Measurements from ENCODE around the gene EML6.

EML6 gene

DNA sequence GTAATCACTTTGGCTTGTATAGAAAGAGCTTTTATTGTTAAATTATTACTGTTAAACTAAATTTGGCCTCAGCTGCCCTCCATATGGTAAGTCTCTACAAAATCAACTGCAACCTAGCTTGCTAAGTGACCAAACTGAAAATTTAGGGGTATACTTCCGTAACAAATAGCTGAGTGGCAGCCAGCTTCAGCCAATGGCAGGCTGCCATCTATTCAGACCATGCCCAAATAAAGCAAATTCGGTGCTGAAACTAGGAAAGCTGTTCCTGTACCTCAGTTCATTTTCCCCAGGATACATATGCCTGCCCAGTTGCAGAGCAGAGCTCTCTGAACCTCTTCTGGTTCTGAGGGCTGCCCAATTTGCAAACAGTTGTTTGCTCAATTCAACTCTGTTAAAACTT is 94.8 kb downstream of the EML6 start:
- H3K27ac ChIP-seq (ENCODE audit: insufficient read depth in 1 of 2, low read depth in 1 of 2, low read length in 2 of 2, poor library complexity in 1 of 2, severe bottlenecking in 2 of 2): no peak overlapping the region
- CTCF ChIA-PET: interaction anchor here (0.6 to 1.1 kb wide), 3 partner anchors 20 to 292 kb away, joined by 3 to 5 read pairs (median 3); no protein-coding TSS in a partner anchor
- POLR2A ChIA-PET: interaction anchor here (0.6 kb wide), 1 partner anchor 858 kb away, joined by 3 read pairs; no protein-coding TSS in a partner anchor
- H3K36me3 ChIP-seq (ENCODE audit: control insufficient read depth in 4 of 4, insufficient read depth in 4 of 4, low read length in 3 of 4): no peaks in the 10 kb centered on the region
- 100% methylated on average over 2 of the region's 2 CpGs for WGBS (ENCODE audit: insufficient coverage)
- H3K27me3 ChIP-seq (replicated peaks in 2 of 5; ENCODE audit: control insufficient read depth in 4 of 5, insufficient read depth in 5 of 5, low read length in 4 of 5): no peaks in the 10 kb centered on the region
- no peaks in the 10 kb centered on the region for H3K4me1 ChIP-seq (ENCODE audit: control extremely low read depth in 1 of 4, control insufficient read depth in 4 of 4, insufficient read depth in 4 of 4, low read length in 3 of 4)
- DNase-seq: no peak
- no peak overlapping the region for H3K4me3 ChIP-seq (ENCODE audit: control insufficient read depth in 1 of 7, extremely low read depth in 1 of 7, insufficient read depth in 4 of 7, low read depth in 2 of 7, low read length in 6 of 7)
- H3K9me3 ChIP-seq (ENCODE audit: control extremely low read depth in 1 of 5, control insufficient read depth in 4 of 5, insufficient read depth in 2 of 5, low read depth in 1 of 5, low read length in 4 of 5): no peaks in the 10 kb centered on the region

DNA sequence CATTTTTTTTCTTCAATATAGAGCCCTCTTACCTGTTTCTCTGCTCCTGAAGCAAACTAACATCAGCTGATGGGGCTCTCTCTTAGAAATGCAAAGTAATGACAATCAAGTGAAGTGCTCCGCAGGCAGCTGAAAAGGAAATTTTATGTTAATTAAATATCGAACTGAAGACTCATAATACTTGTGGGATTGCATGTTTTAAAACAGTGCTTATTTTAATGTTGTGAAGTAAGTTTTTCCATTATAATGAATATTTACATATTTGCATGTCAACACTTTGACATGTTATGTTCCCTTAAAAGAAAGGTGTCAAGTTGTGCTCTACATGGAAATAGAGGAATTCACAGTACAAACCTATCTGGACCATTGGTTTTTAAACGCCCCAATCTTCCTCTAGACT is 97.1 kb downstream of the EML6 start:
- ChIA-PET CTCF (interaction anchor here (1.1 kb wide), 1 partner anchor 18 kb away, joined by 3 read pairs; no protein-coding TSS in a partner anchor), POLR2A (no interaction called here)
- H3K4me3 ChIP-seq (ENCODE audit: control insufficient read depth in 1 of 7, extremely low read depth in 1 of 7, insufficient read depth in 4 of 7, low read depth in 2 of 7, low read length in 6 of 7): no peak overlapping the region
- DNase-seq: no peak
- no peaks in the 10 kb centered on the region for H3K9me3 ChIP-seq (ENCODE audit: control extremely low read depth in 1 of 5, control insufficient read depth in 4 of 5, insufficient read depth in 2 of 5, low read depth in 1 of 5, low read length in 4 of 5)
- H3K36me3 ChIP-seq (ENCODE audit: control insufficient read depth in 4 of 4, insufficient read depth in 4 of 4, low read length in 3 of 4): no peaks in the 10 kb centered on the region
- H3K4me1 ChIP-seq (ENCODE audit: control extremely low read depth in 1 of 4, control insufficient read depth in 4 of 4, insufficient read depth in 4 of 4, low read length in 3 of 4): no peaks in the 10 kb centered on the region
- H3K27ac ChIP-seq (ENCODE audit: insufficient read depth in 1 of 2, low read depth in 1 of 2, low read length in 2 of 2, poor library complexity in 1 of 2, severe bottlenecking in 2 of 2): no peak overlapping the region
- no CpG with 5 or more reads among the region's 3 CpGs for WGBS (ENCODE audit: insufficient coverage)
- no peaks in the 10 kb centered on the region for H3K27me3 ChIP-seq (replicated peaks in 2 of 5; ENCODE audit: control insufficient read depth in 4 of 5, insufficient read depth in 5 of 5, low read length in 4 of 5)

DNA sequence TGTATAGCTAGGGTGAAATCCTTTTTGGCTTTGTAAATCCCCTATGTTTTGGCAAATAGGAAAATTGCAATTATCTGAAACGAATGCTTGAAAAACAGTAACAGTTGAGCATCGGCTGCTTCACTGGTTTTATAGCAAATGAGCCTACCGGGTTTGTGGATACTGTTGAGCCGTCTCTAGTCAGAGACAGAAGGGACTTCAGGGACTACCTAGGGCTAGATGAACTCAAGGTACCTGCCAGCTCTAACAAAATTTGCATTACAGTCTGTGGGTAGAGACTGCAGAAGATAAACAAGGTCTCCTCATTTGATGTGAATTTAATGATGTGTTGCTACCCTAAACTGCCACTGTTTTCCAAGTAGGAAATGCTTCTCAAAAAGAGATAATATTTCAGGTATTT is 101.1 kb downstream of the EML6 start:
- POLR2A ChIA-PET: no interaction called here
- DNase-seq: no peak
- Histone ChIP-seq H3K9me3 (ENCODE audit: control extremely low read depth in 1 of 5, control insufficient read depth in 4 of 5, insufficient read depth in 2 of 5, low read depth in 1 of 5, low read length in 4 of 5) (no peaks in the 10 kb centered on the region), H3K4me3 (ENCODE audit: control insufficient read depth in 1 of 7, extremely low read depth in 1 of 7, insufficient read depth in 4 of 7, low read depth in 2 of 7, low read length in 6 of 7) (no peak overlapping the region), H3K27ac (ENCODE audit: insufficient read depth in 1 of 2, low read depth in 1 of 2, low read length in 2 of 2, poor library complexity in 1 of 2, severe bottlenecking in 2 of 2) (no peak overlapping the region), H3K4me1 (ENCODE audit: control extremely low read depth in 1 of 4, control insufficient read depth in 4 of 4, insufficient read depth in 4 of 4, low read length in 3 of 4) (no peaks in the 10 kb centered on the region), H3K27me3 (replicated peaks in 2 of 5; ENCODE audit: control insufficient read depth in 4 of 5, insufficient read depth in 5 of 5, low read length in 4 of 5) (no peaks in the 10 kb centered on the region), H3K36me3 (ENCODE audit: control insufficient read depth in 4 of 4, insufficient read depth in 4 of 4, low read length in 3 of 4) (no peaks in the 10 kb centered on the region)
- CTCF ChIA-PET: interaction anchor here (1.1 to 5.8 kb wide), 2 partner anchors 14 to 15 kb away, joined by 6 to 26 read pairs; no protein-coding TSS in a partner anchor
- WGBS (ENCODE audit: insufficient coverage): 100% methylated on average over 4 of the region's 4 CpGs

DNA sequence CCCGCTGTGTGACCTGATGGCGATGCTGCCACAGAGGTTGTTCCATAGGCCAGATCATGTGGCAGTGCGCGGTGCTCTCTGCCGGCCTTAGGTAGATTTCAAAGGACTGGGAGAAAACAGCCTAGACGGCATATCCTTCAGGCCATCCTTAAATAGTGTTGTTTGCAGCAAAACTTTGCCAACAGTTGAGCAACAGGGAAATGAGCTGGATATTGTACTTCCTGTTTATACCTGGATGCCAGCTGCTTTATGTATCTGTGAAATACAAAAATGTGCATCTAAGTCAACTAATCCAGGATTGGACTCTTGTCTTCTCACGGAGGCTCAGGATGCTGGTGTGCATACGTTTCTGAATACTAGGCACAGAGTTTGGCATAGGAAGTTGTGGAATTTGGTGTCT is 107.1 kb downstream of the EML6 start:
- Histone ChIP-seq H3K27ac (ENCODE audit: insufficient read depth in 1 of 2, low read depth in 1 of 2, low read length in 2 of 2, poor library complexity in 1 of 2, severe bottlenecking in 2 of 2) (no peak overlapping the region), H3K4me1 (ENCODE audit: control extremely low read depth in 1 of 4, control insufficient read depth in 4 of 4, insufficient read depth in 4 of 4, low read length in 3 of 4) (no peaks in the 10 kb centered on the region), H3K36me3 (ENCODE audit: control insufficient read depth in 4 of 4, insufficient read depth in 4 of 4, low read length in 3 of 4) (no peaks in the 10 kb centered on the region), H3K4me3 (ENCODE audit: control insufficient read depth in 1 of 7, extremely low read depth in 1 of 7, insufficient read depth in 4 of 7, low read depth in 2 of 7, low read length in 6 of 7) (no peak overlapping the region), H3K9me3 (ENCODE audit: control extremely low read depth in 1 of 5, control insufficient read depth in 4 of 5, insufficient read depth in 2 of 5, low read depth in 1 of 5, low read length in 4 of 5) (no peaks in the 10 kb centered on the region), H3K27me3 (replicated peaks in 2 of 5; ENCODE audit: control insufficient read depth in 4 of 5, insufficient read depth in 5 of 5, low read length in 4 of 5) (no peaks in the 10 kb centered on the region)
- no peak for DNase-seq
- ChIA-PET POLR2A (no interaction called here), CTCF (interaction anchor here (5.8 kb wide), 1 partner anchor 9 kb away, joined by 26 read pairs; no protein-coding TSS in a partner anchor)
- WGBS (ENCODE audit: insufficient coverage): 97% methylated on average over 7 of the region's 8 CpGs

DNA sequence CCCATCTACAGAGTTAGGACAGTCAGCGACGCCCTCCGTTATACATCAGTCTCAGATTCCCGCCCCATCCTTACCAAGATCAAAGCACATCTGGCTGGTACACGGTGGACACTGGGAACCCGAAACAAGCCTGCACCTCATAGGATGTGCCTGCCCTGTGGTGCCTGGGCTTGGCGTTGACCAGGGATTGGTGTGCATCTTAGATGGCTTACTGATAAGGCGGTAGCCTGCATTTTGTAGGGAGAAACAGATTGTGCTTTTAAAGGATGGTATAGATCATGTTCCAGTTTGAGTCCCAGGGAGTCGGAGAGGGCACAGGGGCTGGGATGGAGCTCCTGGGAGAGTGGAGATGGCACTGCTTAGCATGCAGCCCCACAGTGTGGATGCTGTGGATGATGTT is 108.0 kb downstream of the EML6 start:
- POLR2A ChIA-PET: no interaction called here

DNA sequence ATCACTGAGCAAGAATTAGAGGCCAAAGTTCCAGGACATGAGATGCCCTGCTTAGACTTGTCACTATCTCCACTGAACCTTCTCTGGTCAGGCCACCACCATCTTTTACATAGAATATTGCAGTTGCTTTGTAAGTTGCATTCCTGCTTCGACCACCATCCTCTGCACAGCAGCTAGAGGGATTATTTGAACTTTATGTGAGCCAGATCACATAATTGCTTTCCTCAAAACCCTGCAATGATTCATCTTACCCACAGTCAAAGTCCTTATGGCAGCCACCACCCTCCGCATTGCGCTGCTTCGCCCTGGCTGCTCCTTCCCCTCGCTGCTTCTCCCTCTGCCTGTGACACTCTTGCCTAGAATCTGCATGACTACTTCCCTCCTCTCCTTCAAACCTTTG is 111.3 kb downstream of the EML6 start:
- no peak for DNase-seq
- no peak overlapping the region for H3K4me3 ChIP-seq (ENCODE audit: control insufficient read depth in 1 of 7, extremely low read depth in 1 of 7, insufficient read depth in 4 of 7, low read depth in 2 of 7, low read length in 6 of 7)
- H3K4me1 ChIP-seq (ENCODE audit: control extremely low read depth in 1 of 4, control insufficient read depth in 4 of 4, insufficient read depth in 4 of 4, low read length in 3 of 4): no peaks in the 10 kb centered on the region
- POLR2A ChIA-PET: no interaction called here
- H3K9me3 ChIP-seq (ENCODE audit: control extremely low read depth in 1 of 5, control insufficient read depth in 4 of 5, insufficient read depth in 2 of 5, low read depth in 1 of 5, low read length in 4 of 5): no peaks in the 10 kb centered on the region
- CTCF ChIA-PET: no interaction called here
- H3K27me3 ChIP-seq (replicated peaks in 2 of 5; ENCODE audit: control insufficient read depth in 4 of 5, insufficient read depth in 5 of 5, low read length in 4 of 5): no peaks in the 10 kb centered on the region
- H3K36me3 ChIP-seq (ENCODE audit: control insufficient read depth in 4 of 4, insufficient read depth in 4 of 4, low read length in 3 of 4): no peaks in the 10 kb centered on the region
- WGBS (ENCODE audit: insufficient coverage): 92% methylated on average over 4 of the region's 5 CpGs
- H3K27ac ChIP-seq (ENCODE audit: insufficient read depth in 1 of 2, low read depth in 1 of 2, low read length in 2 of 2, poor library complexity in 1 of 2, severe bottlenecking in 2 of 2): no peak overlapping the region

More for the DNA sequence above, 108.0 kb downstream of the EML6 start:
- DNase-seq: no peak
- CTCF ChIA-PET: no interaction called here
- WGBS (ENCODE audit: insufficient coverage): 90% methylated on average over 8 of the region's 9 CpGs
- Histone ChIP-seq H3K27ac (ENCODE audit: insufficient read depth in 1 of 2, low read depth in 1 of 2, low read length in 2 of 2, poor library complexity in 1 of 2, severe bottlenecking in 2 of 2) (no peak overlapping the region), H3K9me3 (ENCODE audit: control extremely low read depth in 1 of 5, control insufficient read depth in 4 of 5, insufficient read depth in 2 of 5, low read depth in 1 of 5, low read length in 4 of 5) (no peaks in the 10 kb centered on the region), H3K27me3 (replicated peaks in 2 of 5; ENCODE audit: control insufficient read depth in 4 of 5, insufficient read depth in 5 of 5, low read length in 4 of 5) (no peaks in the 10 kb centered on the region), H3K36me3 (ENCODE audit: control insufficient read depth in 4 of 4, insufficient read depth in 4 of 4, low read length in 3 of 4) (no peaks in the 10 kb centered on the region), H3K4me1 (ENCODE audit: control extremely low read depth in 1 of 4, control insufficient read depth in 4 of 4, insufficient read depth in 4 of 4, low read length in 3 of 4) (no peaks in the 10 kb centered on the region), H3K4me3 (ENCODE audit: control insufficient read depth in 1 of 7, extremely low read depth in 1 of 7, insufficient read depth in 4 of 7, low read depth in 2 of 7, low read length in 6 of 7) (no peak overlapping the region)

DNA sequence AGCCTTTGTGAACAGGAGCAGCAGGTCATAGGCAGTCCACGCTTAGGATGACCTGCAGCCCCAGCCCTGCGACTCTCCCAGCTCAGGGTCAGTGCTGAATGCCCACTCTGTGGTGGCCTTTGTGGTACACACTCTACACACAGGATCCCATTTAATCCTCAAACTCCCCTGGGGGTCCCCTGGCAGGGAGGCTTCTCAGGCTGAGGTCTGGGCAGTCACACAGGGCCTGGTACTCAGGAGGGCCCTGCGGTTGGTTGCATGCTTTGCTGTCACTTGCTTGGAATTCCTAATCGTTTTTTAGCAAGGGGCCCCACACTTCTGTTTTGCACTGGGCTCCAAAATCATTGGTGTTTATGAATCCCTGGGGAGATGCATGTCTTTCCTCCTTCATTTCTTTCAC is 113.0 kb downstream of the EML6 start:
- no peak for DNase-seq
- no peaks in the 10 kb centered on the region for H3K9me3 ChIP-seq (ENCODE audit: control extremely low read depth in 1 of 5, control insufficient read depth in 4 of 5, insufficient read depth in 2 of 5, low read depth in 1 of 5, low read length in 4 of 5)
- H3K27ac ChIP-seq (ENCODE audit: insufficient read depth in 1 of 2, low read depth in 1 of 2, low read length in 2 of 2, poor library complexity in 1 of 2, severe bottlenecking in 2 of 2): no peak overlapping the region
- ChIA-PET CTCF (interaction anchor here (0.9 to 2.1 kb wide), 4 partner anchors 8 to 339 kb away, joined by 3 to 4 read pairs (median 3); no protein-coding TSS in a partner anchor), POLR2A (no interaction called here)
- no peaks in the 10 kb centered on the region for H3K36me3 ChIP-seq (ENCODE audit: control insufficient read depth in 4 of 4, insufficient read depth in 4 of 4, low read length in 3 of 4)
- no peaks in the 10 kb centered on the region for H3K27me3 ChIP-seq (replicated peaks in 2 of 5; ENCODE audit: control insufficient read depth in 4 of 5, insufficient read depth in 5 of 5, low read length in 4 of 5)
- H3K4me3 ChIP-seq (ENCODE audit: control insufficient read depth in 1 of 7, extremely low read depth in 1 of 7, insufficient read depth in 4 of 7, low read depth in 2 of 7, low read length in 6 of 7): no peak overlapping the region
- WGBS (ENCODE audit: insufficient coverage): 100% methylated on average over 3 of the region's 4 CpGs
- H3K4me1 ChIP-seq (ENCODE audit: control extremely low read depth in 1 of 4, control insufficient read depth in 4 of 4, insufficient read depth in 4 of 4, low read length in 3 of 4): no peaks in the 10 kb centered on the region
